Activated CD4-positive, alpha-beta T cell treated with anti-CD3 and anti-CD28 coated beads, Interleukin-2, amount 50 U/mL, for 4 hours (primary cell): ENCODE results near the gene NEK7.

Experiments
- DNase-seq, 2 experiments: peaks; one replicate each; pipeline ENCODE4 v3.0.0-alpha.2; 2020

Gene NEK7

GRCh38 chr1:198263186-198263585 lies 106.4 kb downstream of the NEK7 start:
- no peak for DNase-seq

- DNase-seq, result no peak
These were observed 107.5 kb downstream of the NEK7 start for GRCh38 chr1:198264282-198264681.

- DNase-seq, result no peak
These were observed 108.4 kb downstream of the NEK7 start for GRCh38 chr1:198265073-198265661.

GRCh38 chr1:198267056-198267455 lies 110.3 kb downstream of the NEK7 start:
- no peak for DNase-seq

- no peak for DNase-seq
These were observed 111.1 kb downstream of the NEK7 start for GRCh38 chr1:198267921-198268320.

GRCh38 chr1:198268784-198269645 lies 112.2 kb downstream of the NEK7 start:
- DNase-seq, result no peak

- DNase-seq, result no peak
These were observed 112.8 kb downstream of the NEK7 start for GRCh38 chr1:198269646-198269940.

GRCh38 chr1:198270273-198270828 lies 113.6 kb downstream of the NEK7 start:
- no peak for DNase-seq

GRCh38 chr1:198271467-198271866 lies 114.7 kb downstream of the NEK7 start:
- DNase-seq, result no peak

GRCh38 chr1:198272492-198272891 lies 115.7 kb downstream of the NEK7 start:
- DNase-seq, result no peak

GRCh38 chr1:198273748-198274295 lies 117.0 kb downstream of the NEK7 start:
- DNase-seq, result no peak

- no peak for DNase-seq
These were observed 118.8 kb downstream of the NEK7 start for GRCh38 chr1:198275597-198275996.

- no peak for DNase-seq
These were observed 119.4 kb downstream of the NEK7 start for GRCh38 chr1:198276241-198276640.

- DNase-seq, result no peak
These were observed 122.1 kb downstream of the NEK7 start for GRCh38 chr1:198278943-198279342.

- no peak for DNase-seq
These were observed 123.3 kb downstream of the NEK7 start for GRCh38 chr1:198280080-198280479.

GRCh38 chr1:198281911-198282310 lies 125.1 kb downstream of the NEK7 start:
- DNase-seq, result no peak

GRCh38 chr1:198283222-198283621 lies 126.4 kb downstream of the NEK7 start:
- DNase-seq, result no peak

- DNase-seq, result no peak
These were observed 131.1 kb downstream of the NEK7 start for GRCh38 chr1:198287916-198288315.

- DNase-seq, result no peak
These were observed 133.4 kb downstream of the NEK7 start for GRCh38 chr1:198290089-198290683.

- no peak for DNase-seq
These were observed 134.2 kb downstream of the NEK7 start for GRCh38 chr1:198291036-198291435.

GRCh38 chr1:198291924-198292323 lies 135.1 kb downstream of the NEK7 start:
- DNase-seq, result no peak

- DNase-seq, result no peak
These were observed 138.4 kb downstream of the NEK7 start for GRCh38 chr1:198295225-198295624.

- no peak for DNase-seq
These were observed 139.2 kb downstream of the NEK7 start for GRCh38 chr1:198295971-198296370.

- DNase-seq, result no peak
These were observed 140.5 kb downstream of the NEK7 start for GRCh38 chr1:198297281-198297680.
